CD4-positive, alpha-beta T cell treated with Interleukin-2 at 100 ng/mL for 4 hours (primary cell): ENCODE results near the gene UGT1A7.
"Not testable (repeated sequence)": the region's sequence is repeated elsewhere in the genome, so short reads cannot be mapped to it uniquely, and the experiment has no call there.

Experiments
- DNase-seq: peaks from one replicate; pipeline ENCODE4 v3.0.0-alpha.2; 2020; ENCODE audit warnings: low spot score

Gene UGT1A7

GRCh38 chr2:233712611-233713261 is 31.0 kb downstream of the UGT1A7 start, which contains the start of gene UGT1A5:
Gene UGT1A5 (plus strand): TSS chr2:233712907. CDS start chr2:233712992, 85 bp downstream.
- DNase-seq, result no peak

- DNase-seq, result no peak
Measured at GRCh38 chr2:233713262-233713615, 31.5 kb downstream of the UGT1A7 start.

- no peak for DNase-seq
Measured at GRCh38 chr2:233714121-233714520, 32.4 kb downstream of the UGT1A7 start.

- DNase-seq, result no peak
Measured at GRCh38 chr2:233718552-233718951, 36.9 kb downstream of the UGT1A7 start, which contains the start of gene UGT1A4. Gene UGT1A4 (plus strand): TSS chr2:233718736. CDS start chr2:233718821, 85 bp downstream.

GRCh38 chr2:233728723-233729301 is 47.1 kb downstream of the UGT1A7 start, which contains the start of gene UGT1A3:
Gene UGT1A3 (plus strand): TSS chr2:233729042. CDS start chr2:233729127, 85 bp downstream.
- no peak for DNase-seq

GRCh38 chr2:233736868-233737653 is 55.4 kb downstream of the UGT1A7 start:
- not testable (repeated sequence) for DNase-seq

- DNase-seq, result no peak
Measured at GRCh38 chr2:233740870-233741269, 59.2 kb downstream of the UGT1A7 start.

GRCh38 chr2:233743464-233744259 is 62.0 kb downstream of the UGT1A7 start:
- DNase-seq, result no peak

GRCh38 chr2:233745073-233745755 is 63.5 kb downstream of the UGT1A7 start:
- DNase-seq, result no peak

- DNase-seq, result not testable (repeated sequence)
Measured at GRCh38 chr2:233745838-233746237, 64.1 kb downstream of the UGT1A7 start.

- no peak for DNase-seq
Measured at GRCh38 chr2:233746475-233747282, 65.0 kb downstream of the UGT1A7 start.

- DNase-seq, result no peak
Measured at GRCh38 chr2:233747283-233747544, 65.5 kb downstream of the UGT1A7 start.

GRCh38 chr2:233750689-233751088 is 69.0 kb downstream of the UGT1A7 start:
- not testable (repeated sequence) for DNase-seq

GRCh38 chr2:233751212-233752009 is 69.7 kb downstream of the UGT1A7 start:
- DNase-seq, result not testable (repeated sequence)

- no peak for DNase-seq
Measured at GRCh38 chr2:233754872-233755611, 73.3 kb downstream of the UGT1A7 start.

- no peak for DNase-seq
Measured at GRCh38 chr2:233756429-233757081, 74.9 kb downstream of the UGT1A7 start.

GRCh38 chr2:233758141-233758540 is 76.4 kb downstream of the UGT1A7 start:
- DNase-seq, result no peak

GRCh38 chr2:233758849-233759248 is 77.1 kb downstream of the UGT1A7 start:
- DNase-seq, result no peak

GRCh38 chr2:233760043-233760442 is 78.3 kb downstream of the UGT1A7 start, which contains the start of gene UGT1A1:
Gene UGT1A1 (plus strand): TSS chr2:233760270. CDS start chr2:233760288, 18 bp downstream.
- DNase-seq, result no peak
